HG03135 (cell line): ENCODE measurements around the gene ENO1.
A peak's percentile ranks its signal among the peaks of the same experiment; 100 is the strongest.

ENCODE experiments used
- ATAC-seq: cut with Tn5 transposase; IDR thresholded peaks from one replicate; pipeline ENCODE4 v1.9.1; 2021; ENCODE audit warnings: mild to moderate bottlenecking, moderate library complexity; ENCODE audit not compliant: unreplicated experiment

Gene ENO1

DNA sequence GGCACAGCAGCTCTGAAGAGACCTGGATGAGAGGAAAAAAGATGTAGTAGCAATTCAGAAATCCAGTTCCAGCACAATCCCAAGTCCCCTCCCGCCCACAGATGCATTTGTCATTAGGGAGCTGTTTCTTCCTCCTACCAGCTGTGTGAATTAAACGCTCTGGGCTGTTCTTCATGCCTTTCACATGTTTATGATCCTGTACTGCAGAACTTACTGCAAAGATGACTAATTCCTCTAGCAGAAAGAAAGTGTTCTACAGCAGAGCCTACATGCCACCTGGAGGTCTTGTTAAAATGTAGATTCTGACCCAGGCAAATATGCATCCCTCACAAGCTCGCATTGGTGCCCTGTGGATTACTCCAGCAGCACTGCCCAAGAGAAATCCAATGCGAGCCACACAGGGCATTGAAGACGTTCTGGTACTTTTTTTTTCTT, 6.5 kb downstream of the ENO1 start:
- no peak for ATAC-seq

DNA sequence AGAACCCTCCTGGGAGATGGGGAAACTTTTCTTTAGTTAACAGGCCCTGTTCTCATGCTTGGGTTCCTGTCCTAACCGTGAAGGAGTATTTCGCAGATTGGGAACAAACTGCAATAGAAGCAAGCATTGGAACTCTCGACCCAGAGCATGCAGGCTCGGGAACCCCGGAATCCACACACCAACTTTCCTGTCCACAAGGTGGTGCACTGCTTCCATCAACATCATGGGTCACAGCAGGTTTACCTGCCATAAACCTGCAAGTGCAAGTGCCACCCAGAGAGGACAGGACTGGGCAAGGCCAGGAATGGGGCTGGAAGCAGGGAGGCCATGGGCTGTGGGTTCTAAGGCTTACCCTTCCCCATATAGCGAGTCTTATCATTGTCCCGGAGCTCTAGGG, 6.9 kb downstream of the ENO1 start:
- ATAC-seq = no peak

DNA sequence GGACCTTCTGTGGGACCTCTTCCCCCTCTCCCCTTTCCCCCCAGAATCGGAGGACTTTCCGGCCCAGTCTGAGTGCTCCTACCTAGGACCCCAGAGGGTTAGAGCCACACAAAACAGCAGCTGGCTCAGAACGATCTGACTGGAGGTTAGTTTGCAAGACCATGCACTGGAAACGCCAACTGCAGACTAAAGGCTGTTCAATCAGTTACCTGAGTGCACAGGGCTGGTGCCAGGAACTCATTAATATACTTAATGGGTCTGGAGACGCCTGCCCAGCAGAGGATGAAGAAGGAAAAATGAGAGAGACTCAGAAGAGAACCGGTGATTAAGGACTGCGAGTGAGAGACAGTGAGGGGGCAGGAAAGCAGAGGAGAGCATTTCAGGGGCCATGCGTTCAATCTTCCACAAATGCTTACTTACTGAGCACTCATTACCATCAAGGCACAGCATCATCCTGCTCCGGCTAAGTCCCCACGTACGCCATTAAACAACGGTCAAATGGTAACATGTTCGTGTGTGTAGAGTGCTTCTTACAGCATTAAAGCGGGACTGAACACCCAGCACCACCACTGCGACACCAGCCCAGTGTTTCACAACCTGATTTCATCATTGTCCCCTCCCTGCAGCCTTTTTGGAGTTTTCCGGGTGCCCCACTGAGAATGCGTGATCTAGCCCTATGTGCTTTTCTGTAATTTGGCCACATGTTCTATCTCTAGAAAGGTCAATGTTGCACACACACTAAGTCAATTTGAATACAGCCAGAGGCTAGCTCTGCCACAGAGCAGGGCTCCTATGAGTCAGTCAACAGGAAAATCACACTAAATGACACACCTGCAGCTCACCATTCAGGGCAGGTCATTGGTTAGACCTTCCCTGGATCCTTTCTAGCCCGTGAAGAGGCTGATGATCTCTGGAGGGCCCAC, 7.6 kb downstream of the ENO1 start:
- no peak for ATAC-seq

DNA sequence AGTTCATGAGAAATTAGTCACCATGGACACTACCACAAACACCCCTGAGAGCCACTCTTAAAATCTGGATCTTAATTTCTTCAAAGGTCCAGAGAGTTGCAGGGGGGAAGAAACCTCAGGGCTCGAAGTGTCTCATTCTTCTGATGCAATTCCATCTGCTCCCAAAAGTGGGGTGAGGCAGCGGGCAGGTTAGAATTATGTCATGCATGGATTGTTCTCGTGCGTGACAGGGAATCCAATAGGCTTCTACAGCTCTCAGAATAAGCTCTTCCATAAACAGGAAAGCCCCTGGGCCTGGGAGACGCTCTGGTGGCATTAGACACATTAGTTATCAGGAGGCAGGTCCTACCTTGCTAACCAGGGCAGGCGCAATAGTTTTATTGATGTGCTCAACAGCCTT, 8.4 kb downstream of the ENO1 start:
- no peak for ATAC-seq

DNA sequence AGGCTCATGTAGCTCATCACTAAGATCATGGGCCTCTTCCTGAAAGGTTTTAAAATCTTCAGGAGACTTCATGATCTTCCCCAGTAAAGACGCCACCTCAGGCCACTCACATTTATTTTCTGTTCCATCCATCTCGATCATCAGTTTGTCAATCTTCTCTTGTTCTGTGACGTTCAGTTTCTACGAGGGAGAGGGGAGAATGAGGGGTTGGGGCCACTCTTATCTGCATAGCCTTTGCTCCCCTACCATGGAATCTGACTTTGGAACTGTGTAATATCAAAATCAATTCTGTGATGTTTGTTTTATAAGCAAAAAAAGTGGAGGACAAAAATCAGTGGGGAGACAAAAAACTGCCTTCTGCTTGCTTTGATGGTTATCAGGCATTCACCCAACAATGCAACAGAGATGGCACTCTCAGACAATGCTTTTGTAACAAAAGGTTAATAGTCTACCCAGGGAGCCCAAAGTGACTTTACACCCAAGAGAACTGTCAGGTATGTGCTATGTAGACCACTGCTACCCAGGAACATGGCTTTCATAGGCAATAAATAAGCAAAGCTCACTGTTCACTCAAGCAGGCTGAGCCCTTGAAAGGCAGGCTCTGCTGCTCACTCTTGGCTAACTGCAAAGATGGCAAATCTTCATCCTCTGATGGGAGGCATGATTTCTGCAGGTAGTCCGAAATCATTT, 10.5 kb downstream of the ENO1 start:
- ATAC-seq = no peak

DNA sequence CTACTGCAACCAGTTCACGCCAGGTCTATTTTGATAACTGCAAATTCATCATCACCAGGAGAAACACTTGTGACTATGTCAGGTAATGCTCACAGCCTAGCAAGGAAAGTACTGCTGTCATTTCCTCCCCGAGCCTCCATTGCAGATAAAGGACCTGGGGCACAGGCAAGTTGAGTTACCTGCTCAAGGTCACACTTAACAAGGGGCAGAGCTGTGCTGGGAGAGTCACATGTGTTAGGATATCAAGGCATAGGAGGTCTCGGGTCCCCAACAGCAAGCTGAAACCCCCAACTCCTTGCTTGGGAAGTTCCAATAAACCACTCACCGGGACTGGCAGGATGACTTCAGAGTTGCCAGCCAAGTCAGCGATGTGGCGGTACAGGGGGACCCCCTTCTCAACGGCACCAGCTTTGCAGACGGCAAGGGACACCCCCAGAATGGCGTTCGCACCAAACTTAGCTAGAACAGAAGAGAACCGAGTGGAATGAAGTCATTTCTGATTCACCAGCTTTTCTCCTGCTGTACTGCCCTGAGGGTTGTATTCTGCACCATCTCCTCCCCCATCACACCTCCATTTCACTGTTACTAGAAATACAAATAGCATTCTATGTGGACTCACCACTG, 11.6 kb downstream of the ENO1 start:
- no peak for ATAC-seq

DNA sequence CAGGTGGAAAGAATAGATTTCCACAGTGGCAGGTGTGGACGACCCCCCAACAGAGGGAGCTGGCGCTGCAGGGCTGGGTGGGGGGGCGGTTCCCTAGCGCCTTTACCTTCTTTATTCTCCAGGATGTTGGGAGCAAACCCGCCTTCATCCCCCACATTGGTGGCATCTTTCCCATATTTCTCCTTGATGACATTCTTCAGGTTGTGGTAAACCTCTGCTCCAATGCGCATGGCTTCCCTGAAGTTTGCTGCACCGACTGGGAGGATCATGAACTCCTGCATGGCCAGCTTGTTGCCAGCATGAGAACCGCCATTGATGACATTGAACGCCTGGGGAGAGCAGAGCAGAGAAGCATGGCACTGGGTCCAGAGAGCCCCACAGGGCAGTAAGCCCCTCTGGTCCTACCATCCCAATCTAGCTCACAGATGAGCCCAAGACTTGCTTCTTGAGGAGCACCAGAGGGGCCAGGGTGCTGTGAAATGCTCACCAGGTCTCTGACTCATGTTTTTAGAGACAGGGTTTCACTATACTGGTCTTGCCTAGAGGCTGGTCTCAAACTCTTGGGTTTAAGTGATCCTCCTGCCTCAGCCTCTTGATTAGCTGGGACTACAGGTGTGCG, 12.2 kb downstream of the ENO1 start:
- ATAC-seq = no peak

DNA sequence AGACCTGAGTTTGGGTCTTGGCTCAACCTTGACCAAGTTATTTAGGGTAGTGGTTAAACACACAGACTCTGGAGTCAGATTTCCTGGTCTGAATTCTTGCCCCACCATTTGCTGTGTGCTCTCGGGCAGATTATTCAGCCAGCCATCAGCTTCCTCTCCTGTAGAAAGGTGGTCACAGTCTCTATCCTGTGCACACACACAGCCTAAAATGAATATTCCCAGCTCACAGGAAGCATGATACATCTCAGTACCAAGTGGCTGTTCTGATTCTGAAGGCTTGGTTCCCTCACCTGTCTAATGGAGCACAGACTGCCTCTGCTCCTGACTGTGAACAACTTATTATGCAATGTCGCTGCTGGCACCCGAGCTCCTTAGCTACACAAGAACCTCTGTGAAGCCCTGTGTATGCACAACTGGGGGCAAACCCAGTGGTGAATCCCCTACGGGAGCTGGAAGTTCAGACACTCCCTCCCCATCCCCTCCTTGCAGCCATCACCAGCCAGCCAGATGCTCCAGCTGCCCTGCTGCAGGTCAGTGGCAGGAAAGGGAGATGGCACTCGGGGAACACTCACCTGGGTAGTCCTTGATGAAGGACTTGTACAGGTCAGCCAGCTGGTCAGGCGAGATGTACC, 13.7 kb downstream of the ENO1 start:
- no peak for ATAC-seq

DNA sequence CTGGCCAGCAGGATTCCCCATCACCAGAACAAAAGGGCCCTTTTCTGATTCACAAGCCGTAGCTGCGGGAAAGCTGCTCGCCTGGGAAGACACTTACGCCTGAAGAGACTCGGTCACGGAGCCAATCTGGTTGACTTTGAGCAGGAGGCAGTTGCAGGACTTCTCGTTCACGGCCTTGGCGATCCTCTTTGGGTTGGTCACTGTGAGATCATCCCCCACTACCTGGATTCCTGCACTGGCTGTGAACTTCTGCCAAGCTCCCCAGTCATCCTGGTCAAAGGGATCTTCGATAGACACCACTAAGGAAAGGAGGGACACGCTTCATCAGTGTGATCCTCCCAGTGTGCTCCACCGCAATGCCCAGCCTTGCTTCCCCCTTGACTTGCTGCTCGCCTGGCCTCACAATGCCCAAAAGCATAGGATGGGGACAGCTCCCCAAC, 14.7 kb downstream of the ENO1 start:
- no peak for ATAC-seq

DNA sequence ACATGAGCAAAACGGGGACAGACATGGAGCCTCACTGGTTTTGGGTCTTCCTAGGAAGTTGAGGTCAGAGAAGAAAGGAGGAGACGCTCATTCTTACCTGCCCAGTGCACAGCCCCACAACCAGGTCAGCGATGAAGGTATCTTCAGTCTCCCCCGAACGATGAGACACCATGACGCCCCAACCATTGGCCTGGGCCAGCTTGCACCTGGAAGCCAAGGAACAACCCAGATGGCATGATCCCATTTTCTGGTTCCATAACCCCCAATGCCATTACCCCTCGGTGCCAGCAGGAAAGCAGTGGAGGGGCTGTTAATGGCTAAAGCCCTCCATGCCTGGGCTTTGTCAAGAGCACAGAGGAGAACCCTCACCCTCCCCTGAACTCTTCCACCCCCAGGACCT, 15.3 kb downstream of the ENO1 start:
- ATAC-seq = no peak

DNA sequence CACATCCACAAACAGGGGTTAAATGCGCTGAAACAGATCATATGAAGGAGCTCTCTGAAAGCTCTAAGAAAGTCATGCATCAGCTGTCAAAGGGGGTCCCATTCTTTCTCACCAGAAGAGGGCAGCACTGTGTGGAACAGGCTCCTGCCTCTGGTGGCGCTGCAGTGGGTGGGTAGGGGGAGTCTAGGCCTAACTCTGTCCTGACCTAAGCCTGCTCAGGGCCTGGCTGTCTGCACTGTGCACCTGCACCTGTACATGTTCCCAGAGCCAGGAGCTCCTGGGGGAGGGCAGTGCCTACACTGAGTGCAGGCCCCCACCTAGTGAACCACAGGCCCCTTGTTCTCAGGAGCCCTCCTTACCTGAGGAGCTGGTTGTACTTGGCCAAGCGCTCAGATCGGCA, 16.0 kb downstream of the ENO1 start:
- no peak for ATAC-seq

DNA sequence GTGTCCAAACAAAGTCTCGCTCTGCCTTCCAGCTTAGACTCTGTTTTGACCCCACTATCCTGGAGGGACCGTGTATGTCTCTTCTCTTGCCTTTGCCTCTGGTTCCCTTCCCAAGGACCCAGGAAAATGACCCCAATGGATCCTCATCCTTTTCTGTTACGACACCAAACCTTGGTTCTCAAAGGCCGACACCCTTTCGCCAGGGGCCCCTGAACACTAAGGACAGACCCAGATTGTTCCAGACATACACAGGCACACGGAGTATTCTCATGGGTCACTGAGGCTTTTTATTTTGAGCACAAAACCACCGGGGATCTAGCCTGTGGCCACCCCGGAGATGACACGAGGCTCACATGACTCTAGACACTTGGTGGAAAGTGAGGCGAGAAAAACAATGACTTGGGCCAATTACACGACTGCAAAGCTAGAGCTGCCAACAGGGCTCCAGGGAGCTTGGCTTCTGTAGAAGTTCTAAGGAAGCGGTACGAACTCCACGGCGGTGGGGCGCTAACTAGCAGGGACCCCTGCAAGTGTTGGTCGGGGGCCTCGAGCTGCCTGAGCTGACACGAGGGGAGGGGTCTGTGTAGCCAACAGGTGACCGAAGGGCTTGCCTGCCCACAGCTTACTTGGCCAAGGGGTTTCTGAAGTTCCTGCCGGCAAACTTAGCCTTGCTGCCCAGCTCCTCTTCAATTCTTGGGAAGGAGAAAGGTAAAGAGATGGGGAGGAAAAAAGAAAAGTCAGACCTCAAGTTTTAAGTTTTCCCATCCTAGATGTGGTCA, 17.6 kb downstream of the ENO1 start:
- no peak for ATAC-seq

DNA sequence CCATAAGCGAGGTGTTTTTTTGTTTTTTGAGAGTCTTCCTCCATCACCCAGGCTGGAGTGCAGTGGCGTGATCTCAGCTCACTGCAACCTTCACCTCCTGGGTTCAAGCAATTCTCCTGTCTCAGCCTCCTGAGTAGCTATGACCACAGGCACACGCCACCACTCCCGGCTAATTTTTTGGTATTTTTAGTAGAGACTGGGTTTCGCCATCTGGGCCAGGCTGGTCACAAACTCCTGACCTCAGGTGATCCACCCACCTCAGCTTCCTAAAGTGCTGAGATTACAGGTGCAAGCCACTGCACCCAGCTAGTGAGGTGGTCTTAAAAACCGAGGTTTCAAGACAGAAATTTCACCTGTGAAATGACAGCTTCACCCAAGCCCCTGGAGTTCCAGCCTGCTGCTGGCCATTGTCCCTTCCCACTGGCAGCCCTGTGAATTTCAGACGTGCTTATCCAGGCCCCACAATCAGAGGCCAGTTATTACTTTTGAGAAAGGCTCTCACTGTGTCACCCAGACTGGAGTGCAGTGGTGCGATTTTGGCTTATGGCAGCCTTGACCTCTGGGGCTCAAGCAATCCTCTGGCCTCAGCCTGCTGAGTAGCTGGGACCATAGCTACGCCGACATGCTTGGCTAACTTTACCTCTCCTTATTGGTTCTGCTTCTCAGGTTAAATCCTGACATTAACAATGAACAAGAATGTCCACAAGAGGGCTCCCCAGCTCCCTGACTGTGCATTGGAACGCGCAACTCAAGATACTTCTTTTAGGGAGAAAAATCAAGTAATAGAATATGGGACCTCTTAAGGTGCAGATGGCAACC, 19.4 kb downstream of the ENO1 start:
- no peak for ATAC-seq

DNA sequence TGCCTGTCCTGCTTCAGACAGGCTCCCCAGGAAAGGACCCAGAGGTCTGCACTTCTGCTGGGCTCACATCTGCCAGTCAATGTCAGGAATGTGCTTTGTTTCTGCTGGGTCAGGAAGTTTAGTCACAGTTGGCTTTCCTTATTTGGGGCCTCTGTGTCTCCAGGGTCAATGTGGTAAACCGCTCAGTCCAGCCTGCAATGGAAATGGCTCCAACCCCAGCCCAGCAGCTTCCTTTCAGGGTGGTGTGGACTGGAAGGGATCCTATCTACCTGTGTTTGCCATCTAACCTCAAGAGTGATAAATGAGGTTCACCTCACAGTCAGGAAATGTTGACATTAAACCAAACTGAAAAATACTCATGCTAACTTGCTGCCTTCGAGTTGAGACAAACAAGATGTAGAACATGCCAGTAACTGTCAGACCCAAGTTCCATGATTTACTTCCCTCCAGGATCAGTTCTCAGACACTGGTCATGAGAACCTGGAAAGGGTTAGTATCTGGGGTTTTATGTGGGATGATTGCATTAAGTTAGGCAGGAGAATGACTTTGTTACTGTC, 20.3 kb downstream of the ENO1 start:
- ATAC-seq = no peak

DNA sequence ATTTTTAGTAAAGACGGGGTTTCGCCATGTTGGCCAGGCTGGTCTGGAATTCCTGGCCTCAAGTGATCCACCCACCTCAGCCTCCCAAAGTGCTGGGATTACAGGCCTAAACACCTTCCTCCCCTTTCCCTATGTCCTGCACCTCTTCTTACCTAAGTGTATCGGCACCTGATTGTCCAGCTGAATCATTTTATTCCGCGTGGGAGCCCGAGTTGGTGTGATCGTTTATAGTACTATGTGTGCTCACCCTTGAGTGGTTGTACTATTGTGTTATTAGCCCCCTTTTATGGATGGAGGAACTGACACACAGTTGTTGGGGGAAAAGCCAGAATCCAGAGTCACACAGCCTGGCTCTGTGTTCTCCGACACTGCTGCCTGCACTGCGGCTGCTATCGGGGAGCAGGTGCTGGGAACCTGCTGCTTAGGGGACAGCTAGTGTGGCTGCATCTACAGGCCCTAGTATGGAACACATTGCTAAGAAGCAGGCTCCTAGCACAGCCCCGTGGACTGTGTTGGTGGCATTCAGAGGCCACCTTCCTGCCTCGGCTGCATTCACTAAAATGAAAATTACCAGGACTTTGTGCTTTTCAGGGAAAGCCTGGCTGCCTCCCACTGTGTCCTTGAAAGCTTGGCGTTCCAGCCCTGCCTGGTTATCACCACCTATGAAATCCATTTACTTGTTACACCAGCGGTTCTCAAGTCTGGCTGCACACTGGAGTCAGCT, 21.6 kb downstream of the ENO1 start:
- ATAC-seq = no peak

DNA sequence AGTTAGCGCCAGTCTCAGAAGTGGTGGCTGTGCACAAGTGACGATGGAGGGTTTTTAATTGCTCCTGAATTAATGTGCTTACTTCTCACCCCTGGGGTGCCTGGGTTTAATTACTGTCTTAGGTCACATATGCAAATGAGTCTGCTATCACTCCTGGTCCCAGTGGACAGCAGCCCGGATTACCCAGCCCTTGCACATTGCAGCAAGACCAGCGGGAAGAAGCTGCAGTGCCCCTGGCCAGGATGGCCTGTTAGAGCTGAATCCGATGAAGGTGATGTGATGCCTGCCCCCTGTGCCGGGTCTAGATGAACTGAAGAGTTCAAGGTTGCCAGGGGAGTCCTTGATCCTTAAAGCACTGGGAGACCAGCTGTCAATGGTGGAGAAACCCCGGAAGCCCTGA, 24.2 kb downstream of the ENO1 start:
- no peak for ATAC-seq

DNA sequence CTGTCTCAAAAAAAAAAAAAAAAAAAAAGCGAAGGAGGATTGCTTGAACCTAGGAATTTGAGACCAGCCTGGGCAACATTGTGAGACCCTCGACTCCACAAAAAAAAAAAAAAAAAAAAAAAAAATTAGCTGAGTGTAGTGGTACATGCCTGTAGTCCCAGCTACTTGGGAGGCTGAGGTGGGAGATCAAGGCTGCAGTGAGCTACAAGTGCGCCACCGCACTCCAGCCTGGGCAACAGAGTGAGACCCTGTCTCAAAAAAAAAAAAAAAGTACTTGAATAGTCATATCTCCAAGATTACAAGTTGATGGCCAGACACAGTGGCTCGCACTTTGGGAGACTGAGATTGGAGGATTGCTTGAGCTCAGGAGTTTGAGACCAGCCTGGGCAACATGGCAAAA, 27.4 kb downstream of the ENO1 start:
- ATAC-seq = no peak

DNA sequence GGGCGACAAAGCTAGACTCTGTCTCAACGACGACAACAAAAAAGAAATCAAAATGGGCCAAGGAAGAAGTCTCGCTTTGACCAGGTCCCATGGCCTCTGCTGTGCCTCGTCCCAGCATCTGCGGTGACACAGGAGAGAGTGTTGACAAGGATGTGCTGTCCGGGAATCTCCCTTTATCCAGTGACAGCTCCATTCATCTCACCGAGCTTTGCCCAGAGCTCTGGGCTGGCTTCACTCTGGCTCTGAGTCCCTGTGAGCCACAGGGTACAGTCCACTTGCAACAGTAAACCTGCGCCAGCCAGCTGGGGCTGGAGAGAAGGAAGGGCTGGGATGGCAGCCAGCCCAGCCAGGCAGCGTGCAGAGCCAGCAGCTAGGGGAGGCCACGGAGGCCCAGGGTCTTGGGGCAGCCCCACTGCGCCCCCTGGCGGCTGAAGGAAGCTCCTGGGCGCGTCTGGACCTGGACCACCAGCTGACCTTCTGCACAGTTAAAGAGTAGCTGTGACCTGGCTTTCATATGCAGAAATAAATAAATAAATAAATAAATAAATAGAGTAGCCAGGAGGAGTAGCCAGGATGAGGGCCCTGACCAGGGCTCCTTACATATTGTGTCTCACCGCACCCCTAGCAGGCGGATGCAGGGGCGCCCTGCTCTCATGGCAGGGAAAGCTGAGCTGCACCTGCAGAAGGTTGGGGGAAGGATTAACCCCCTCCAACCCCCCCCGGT, 29.7 kb downstream of the ENO1 start:
- peak; percentile 58 for ATAC-seq
